ENCODE results near the gene THRB.

- TF ChIP-seq CTCF (tag by site-specific recombination; IDR thresholded peaks at IDR 0.05), result no peak
- no peak for TF ChIP-seq PBX3 (CRISPR knock-in tag; IDR thresholded peaks at IDR 0.05)
- TF ChIP-seq ZBTB8A (tag by site-specific recombination; IDR thresholded peaks at IDR 0.05), result no peak
- no peak for TF ChIP-seq ZNF184 (tag by site-specific recombination; IDR thresholded peaks at IDR 0.05)
- TF ChIP-seq ZNF335 (tag by site-specific recombination; conservative IDR thresholded peaks at IDR 0.05), result no peak
- TF ChIP-seq GLI2 (tag by site-specific recombination; IDR thresholded peaks at IDR 0.05; ENCODE audit: borderline replicate concordance, low read depth), result no peak
- no peak for TF ChIP-seq KLF9 (tag by site-specific recombination; IDR thresholded peaks at IDR 0.05; ENCODE audit: low read depth)
- no peak for TF ChIP-seq ZNF580 (tag by site-specific recombination; IDR thresholded peaks at IDR 0.05)
- no peak for TF ChIP-seq KLF1 (tag by site-specific recombination; IDR thresholded peaks at IDR 0.05)
- TF ChIP-seq ZNF501 (tag by site-specific recombination; IDR thresholded peaks at IDR 0.05), result no peak
- TF ChIP-seq ZNF549 (tag by site-specific recombination; IDR thresholded peaks at IDR 0.05), result no peak
- no peak for TF ChIP-seq ZBTB6 (tag by site-specific recombination; IDR thresholded peaks at IDR 0.05)
- no peak for TF ChIP-seq ZNF146 (tag by site-specific recombination; IDR thresholded peaks at IDR 0.05)
Observed at GRCh38 chr3:24357635-24358034, 137.0 kb downstream of the THRB start.
